AG09309 (cell line): Measurements from ENCODE around the gene RPH3AL.
"Not testable (repeated sequence)": the region's sequence is repeated elsewhere in the genome, so short reads cannot be mapped to it uniquely, and the experiment has no call there.

Source experiments
- DNase-seq: peaks from one replicate; pipeline ENCODE4 v3.0.0-alpha.2; 2010; ENCODE audit warnings: low read depth
- H3K4me3 ChIP-seq: 2 replicates; pipeline ENCODE4 v1.5.1; 2011; ENCODE audit warnings: mild to moderate bottlenecking, low read depth, low read length, moderate library complexity; ENCODE audit not compliant: control insufficient read depth
- TF ChIP-seq, protein P1 (sequence below): IDR thresholded peaks from 2 replicates; pipeline ENCODE4 v1.5.1; 2011; ENCODE audit warnings: mild to moderate bottlenecking, low read depth, low read length, inconsistent platforms; ENCODE audit not compliant: insufficient read depth, control insufficient read depth; ENCODE audit errors: missing control alignments

The RPH3AL gene

DNA sequence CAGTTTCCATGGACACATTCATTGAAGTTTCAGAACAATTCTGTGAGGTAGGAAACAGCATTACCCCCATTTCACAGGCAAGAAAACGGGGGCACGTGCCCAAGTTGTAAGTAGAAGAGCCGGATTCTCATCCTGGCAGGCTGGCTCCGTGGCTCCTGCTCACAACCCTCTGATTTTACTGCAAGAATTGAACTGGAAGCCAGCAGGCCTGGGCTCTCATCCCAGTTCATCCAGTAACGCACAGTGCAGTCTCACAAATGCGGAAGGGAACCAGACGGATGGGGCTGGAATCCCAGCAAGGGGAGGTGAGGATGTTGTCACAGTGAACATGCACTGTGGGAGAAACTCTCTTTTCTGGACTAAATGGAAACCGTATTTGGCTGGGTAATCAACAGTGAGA is 130.4 kb downstream of the RPH3AL start:
- DNase-seq = no peak
- TF ChIP-seq, protein P1, sequence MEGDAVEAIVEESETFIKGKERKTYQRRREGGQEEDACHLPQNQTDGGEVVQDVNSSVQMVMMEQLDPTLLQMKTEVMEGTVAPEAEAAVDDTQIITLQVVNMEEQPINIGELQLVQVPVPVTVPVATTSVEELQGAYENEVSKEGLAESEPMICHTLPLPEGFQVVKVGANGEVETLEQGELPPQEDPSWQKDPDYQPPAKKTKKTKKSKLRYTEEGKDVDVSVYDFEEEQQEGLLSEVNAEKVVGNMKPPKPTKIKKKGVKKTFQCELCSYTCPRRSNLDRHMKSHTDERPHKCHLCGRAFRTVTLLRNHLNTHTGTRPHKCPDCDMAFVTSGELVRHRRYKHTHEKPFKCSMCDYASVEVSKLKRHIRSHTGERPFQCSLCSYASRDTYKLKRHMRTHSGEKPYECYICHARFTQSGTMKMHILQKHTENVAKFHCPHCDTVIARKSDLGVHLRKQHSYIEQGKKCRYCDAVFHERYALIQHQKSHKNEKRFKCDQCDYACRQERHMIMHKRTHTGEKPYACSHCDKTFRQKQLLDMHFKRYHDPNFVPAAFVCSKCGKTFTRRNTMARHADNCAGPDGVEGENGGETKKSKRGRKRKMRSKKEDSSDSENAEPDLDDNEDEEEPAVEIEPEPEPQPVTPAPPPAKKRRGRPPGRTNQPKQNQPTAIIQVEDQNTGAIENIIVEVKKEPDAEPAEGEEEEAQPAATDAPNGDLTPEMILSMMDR = no peak

DNA sequence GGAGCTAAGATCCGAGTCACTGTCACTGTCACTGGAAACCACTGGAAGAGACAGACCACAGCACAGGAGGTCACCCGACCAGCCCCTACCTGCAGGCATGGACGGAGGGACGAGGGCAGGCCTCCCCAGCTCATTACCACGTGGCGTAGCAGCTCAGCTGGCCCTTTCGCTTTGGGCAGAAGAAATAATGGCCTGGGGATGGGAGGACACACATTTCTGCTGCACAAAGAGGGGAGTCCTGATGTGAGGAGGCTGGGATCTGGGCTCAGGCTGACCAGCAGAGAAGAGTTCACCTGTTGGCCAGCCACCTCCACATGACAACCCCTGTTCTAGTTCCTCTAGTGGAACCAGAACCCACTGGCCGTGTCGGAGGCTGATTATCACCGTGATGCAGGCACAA is 132.9 kb downstream of the RPH3AL start:
- DNase-seq = no peak
- no peak overlapping the region for H3K4me3 ChIP-seq
- TF ChIP-seq, protein P1 = no peak

More for the DNA sequence above, 130.4 kb downstream of the RPH3AL start:
- H3K4me3 ChIP-seq = no peak overlapping the region

DNA sequence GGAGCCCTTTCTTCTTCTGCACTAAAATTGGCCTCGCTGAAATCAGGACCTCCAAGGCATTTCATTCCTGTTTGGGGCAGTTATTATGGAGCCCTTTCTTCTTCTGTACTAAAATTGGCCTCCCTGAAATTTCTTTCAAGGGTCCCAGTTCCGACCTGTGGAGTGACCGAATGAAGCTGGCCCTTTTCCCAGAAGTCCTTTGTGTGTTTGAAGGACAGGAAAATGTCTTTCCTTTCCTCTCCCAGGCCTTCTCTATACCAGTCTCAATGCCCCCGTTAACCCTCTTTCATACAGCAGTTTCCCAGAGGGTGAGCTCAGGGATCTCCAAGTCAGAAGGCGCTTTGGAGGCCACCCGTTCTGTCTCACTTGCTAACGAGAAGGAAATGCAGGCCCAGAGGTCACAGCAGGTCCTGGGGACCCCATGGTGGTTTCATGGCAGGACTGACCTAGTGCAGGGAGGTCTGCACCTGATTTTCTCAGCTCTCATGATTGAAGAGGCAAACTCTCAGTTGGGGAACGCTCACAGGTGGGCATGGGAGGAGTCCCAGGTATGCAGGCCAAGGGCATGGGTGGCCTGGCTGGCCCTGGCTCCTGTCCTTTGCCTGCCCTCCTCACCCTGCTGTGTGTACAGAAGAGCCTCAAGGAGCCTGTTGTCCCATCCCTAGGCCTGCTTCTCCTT is 134.0 kb downstream of the RPH3AL start:
- TF ChIP-seq, protein P1 = no peak
- H3K4me3 ChIP-seq = no peak overlapping the region
- DNase-seq = no peak

DNA sequence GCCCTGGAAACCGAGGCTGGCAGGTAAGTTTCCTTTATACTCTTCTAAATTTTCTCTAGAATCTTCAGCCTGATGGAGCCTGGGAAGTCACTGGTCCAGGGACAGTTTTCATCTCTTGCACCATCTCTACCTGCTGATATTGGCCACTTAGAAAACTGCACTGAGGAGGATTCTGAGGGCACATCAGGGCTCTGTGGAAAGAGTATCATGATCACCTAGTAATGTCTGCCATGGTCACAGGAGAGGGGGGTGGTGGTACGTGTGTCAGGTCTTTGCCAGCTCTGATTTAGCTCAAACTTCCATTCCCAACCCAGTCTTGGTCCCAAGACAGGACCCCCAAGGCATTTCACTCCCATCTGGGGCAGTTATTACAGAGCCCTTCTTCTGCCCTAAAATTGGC is 136.0 kb downstream of the RPH3AL start:
- TF ChIP-seq, protein P1 = no peak
- DNase-seq = no peak
- H3K4me3 ChIP-seq = no peak overlapping the region

DNA sequence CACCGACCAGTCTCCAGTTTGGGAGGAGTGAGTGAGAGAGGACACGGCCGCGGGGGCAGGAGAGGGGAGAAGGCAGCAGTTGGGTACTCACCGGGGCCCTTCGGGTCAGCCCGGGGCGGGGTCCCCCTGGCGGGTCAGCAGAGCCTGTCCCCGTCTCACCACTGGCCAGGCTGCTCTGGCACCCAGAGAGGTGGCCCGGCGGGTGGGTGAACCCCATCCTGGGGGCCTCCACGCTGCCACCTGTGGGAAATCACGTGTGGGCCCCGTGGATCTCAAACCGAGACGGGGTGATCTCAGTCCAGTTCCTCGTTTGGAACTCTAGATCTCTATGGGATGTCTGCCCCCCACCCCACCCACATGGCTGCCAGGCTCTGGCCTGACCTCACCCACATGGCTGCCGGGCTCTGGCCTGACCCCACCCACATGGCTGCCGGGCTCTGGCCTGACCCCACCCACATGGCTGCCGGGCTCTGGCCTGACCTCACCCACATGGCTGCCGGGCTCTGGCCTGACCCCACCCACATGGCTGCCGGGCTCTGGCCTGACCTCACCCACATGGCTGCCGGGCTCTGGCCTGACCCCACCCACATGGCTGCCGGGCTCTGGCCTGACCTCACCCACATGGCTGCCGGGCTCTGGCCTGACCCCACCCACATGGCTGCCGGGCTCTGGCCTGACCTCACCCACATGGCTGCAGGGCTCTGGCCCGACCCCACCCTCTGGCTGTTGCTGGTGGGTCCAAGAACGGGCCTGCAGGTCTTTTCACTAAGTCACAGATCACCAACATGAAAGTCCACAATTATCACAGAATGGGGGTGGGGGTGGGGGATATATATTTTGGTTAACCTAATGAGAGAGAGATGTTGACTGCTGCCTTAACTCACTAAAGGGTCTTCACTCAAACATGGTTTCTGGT is 136.8 kb downstream of the RPH3AL start:
- not testable (repeated sequence) for H3K4me3 ChIP-seq, DNase-seq

DNA sequence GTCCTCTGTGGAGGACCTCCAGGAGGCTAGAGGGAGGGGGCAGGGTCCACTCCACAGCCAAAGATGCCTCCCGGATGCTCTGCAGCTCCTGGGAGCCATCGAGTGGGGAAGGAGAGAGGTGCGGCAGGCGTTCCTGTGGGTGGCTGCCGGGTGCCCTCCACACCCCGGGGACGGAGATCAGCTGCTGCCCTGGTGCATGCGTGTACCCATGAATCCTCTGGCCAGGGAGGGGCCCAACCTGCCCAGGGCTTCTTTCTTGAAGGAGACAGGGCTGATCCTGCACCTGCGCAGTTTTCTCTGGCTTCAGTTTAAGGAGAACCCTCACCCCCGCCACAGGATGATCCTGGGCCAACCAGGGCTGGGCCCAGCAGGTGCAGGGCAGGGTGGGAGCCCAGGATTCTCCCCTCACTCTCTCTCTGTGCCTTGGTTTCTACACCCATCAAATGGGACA is 137.7 kb downstream of the RPH3AL start:
- no peak overlapping the region for H3K4me3 ChIP-seq
- DNase-seq = no peak
- TF ChIP-seq, protein P1 = no peak
